ENCODE results near the gene ING5. TPM values are rescaled to one million over a fixed set of nuclear protein-coding genes. Genes with fewer than 3 reads are reported as not detected.
"Not testable (repeated sequence)": the region's sequence is repeated elsewhere in the genome, so short reads cannot be mapped to it uniquely, and the experiment has no call there.

Gene ING5
- total RNA-seq, 1 experiment from 2014 or later = 35.1 TPM

GRCh38 chr2:241658296-241658695 is 43.5 kb upstream of the ING5 start:
- TF ChIP-seq CTCF (IDR thresholded peaks at IDR 0.05; ENCODE audit: unreplicated experiment) = no peak
- CTCF ChIA-PET = no interaction called here
- BruUV-seq (replicated peaks) = no TSS peak
- H3K27ac Mint-ChIP-seq (ENCODE audit: unreplicated experiment) = no peak overlapping the region
- H3K9me3 Mint-ChIP-seq (ENCODE audit: low read depth, unreplicated experiment) = no peaks in the 10 kb centered on the region
- H3K27me3 Mint-ChIP-seq (ENCODE audit: unreplicated experiment) = no peaks in the 10 kb centered on the region
- intact Hi-C loops (cut with micrococcal nuclease; ENCODE audit: unreplicated experiment) = no loop called here
- H3K4me3 Mint-ChIP-seq (ENCODE audit: low read depth, unreplicated experiment) = no peak overlapping the region
- no peaks in the 10 kb centered on the region for H3K4me1 Mint-ChIP-seq (ENCODE audit: low read depth, unreplicated experiment)
- peaks cover 61% of the 10 kb centered on the region for H3K36me3 Mint-ChIP-seq (ENCODE audit: insufficient read depth, unreplicated experiment)
- DNase-seq = no peak

GRCh38 chr2:241659150-241659739 is 42.6 kb upstream of the ING5 start:
- H3K27ac Mint-ChIP-seq (ENCODE audit: unreplicated experiment) = no peak overlapping the region
- no peak overlapping the region for H3K4me3 Mint-ChIP-seq (ENCODE audit: low read depth, unreplicated experiment)
- DNase-seq = peak; percentile 36
- H3K36me3 Mint-ChIP-seq (ENCODE audit: insufficient read depth, unreplicated experiment) = peaks cover 52% of the 10 kb centered on the region
- CTCF ChIA-PET = interaction anchor here (1.5 kb wide), 1 partner anchor 220 kb away, joined by 8 read pairs; no protein-coding TSS in a partner anchor
- TF ChIP-seq CTCF (IDR thresholded peaks at IDR 0.05; ENCODE audit: unreplicated experiment) = no peak
- BruUV-seq (replicated peaks) = no TSS peak
- no peaks in the 10 kb centered on the region for H3K4me1 Mint-ChIP-seq (ENCODE audit: low read depth, unreplicated experiment)
- H3K27me3 Mint-ChIP-seq (ENCODE audit: unreplicated experiment) = no peaks in the 10 kb centered on the region
- H3K9me3 Mint-ChIP-seq (ENCODE audit: low read depth, unreplicated experiment) = no peaks in the 10 kb centered on the region
- intact Hi-C loops (cut with micrococcal nuclease; ENCODE audit: unreplicated experiment) = no loop called here

- CTCF ChIA-PET = interaction anchor here (1.5 kb wide), 1 partner anchor 218 kb away, joined by 8 read pairs; no protein-coding TSS in a partner anchor
- no peaks in the 10 kb centered on the region for H3K9me3 Mint-ChIP-seq (ENCODE audit: low read depth, unreplicated experiment)
- H3K27me3 Mint-ChIP-seq (ENCODE audit: unreplicated experiment) = no peaks in the 10 kb centered on the region
- no peak for TF ChIP-seq CTCF (IDR thresholded peaks at IDR 0.05; ENCODE audit: unreplicated experiment)
- peaks cover 8% of the 10 kb centered on the region for H3K4me1 Mint-ChIP-seq (ENCODE audit: low read depth, unreplicated experiment)
- no TSS peak for BruUV-seq (replicated peaks)
- H3K4me3 Mint-ChIP-seq (ENCODE audit: low read depth, unreplicated experiment) = no peak overlapping the region
- intact Hi-C loops (cut with micrococcal nuclease; ENCODE audit: unreplicated experiment) = no loop called here
- DNase-seq = no peak
- H3K36me3 Mint-ChIP-seq (ENCODE audit: insufficient read depth, unreplicated experiment) = peaks cover 50% of the 10 kb centered on the region
- H3K27ac Mint-ChIP-seq (ENCODE audit: unreplicated experiment) = no peak overlapping the region
Observed at GRCh38 chr2:241660593-241661213, 41.1 kb upstream of the ING5 start.

- H3K4me1 Mint-ChIP-seq (ENCODE audit: low read depth, unreplicated experiment); DNase-seq; H3K4me3 Mint-ChIP-seq (ENCODE audit: low read depth, unreplicated experiment); H3K27me3 Mint-ChIP-seq (ENCODE audit: unreplicated experiment); intact Hi-C loops (cut with micrococcal nuclease; ENCODE audit: unreplicated experiment); CTCF ChIA-PET; BruUV-seq (replicated peaks); H3K27ac Mint-ChIP-seq (ENCODE audit: unreplicated experiment); H3K9me3 Mint-ChIP-seq (ENCODE audit: low read depth, unreplicated experiment): not testable (repeated sequence)
- peaks cover 51% of the 10 kb centered on the region for H3K36me3 Mint-ChIP-seq (ENCODE audit: insufficient read depth, unreplicated experiment)
Observed at GRCh38 chr2:241662731-241663130, 39.1 kb upstream of the ING5 start.

Data from Calu3 (cell line).